ENCODE results near the gene TSPAN3. TPM values are rescaled to one million over a fixed set of nuclear protein-coding genes. Genes with fewer than 3 reads are reported as not detected.

The TSPAN3 gene
- total and polyA plus RNA-seq, 10 of the 15 experiments (the other 5 are each of a cell fraction or from before 2014, with no cell fraction given), result 18.9 to 114 (median 57.2) TPM

GRCh38 chr15:77029166-77030047 lies 41.5 kb downstream of the TSPAN3 start:
- intact Hi-C loops (cut with micrococcal nuclease; ENCODE audit: unreplicated experiment), result loop anchor here (5.0 kb wide), 1 partner anchor 53 kb away; no protein-coding TSS in a partner anchor
- Histone ChIP-seq H3K27me3 (replicated peaks in 1 of 2; ENCODE audit: control insufficient read depth in 2 of 2, insufficient read depth in 2 of 2, low read length in 1 of 2) (no peaks in the 10 kb centered on the region), H3K9ac (ENCODE audit: control insufficient read depth, insufficient read depth, low read length) (no peak overlapping the region), H3K4me1 (ENCODE audit: control insufficient read depth, insufficient read depth, low read length) (no peaks in the 10 kb centered on the region), H3K79me2 (ENCODE audit: control insufficient read depth, insufficient read depth, low read length) (no peaks in the 10 kb centered on the region), H3K4me3 (no peak overlapping the region), H4K20me1 (ENCODE audit: control insufficient read depth, insufficient read depth) (no peaks in the 10 kb centered on the region), H2AFZ (ENCODE audit: control insufficient read depth, low read depth, low read length) (no peak overlapping the region), H3K36me3 (ENCODE audit: control insufficient read depth in 2 of 2, insufficient read depth in 2 of 2, low read length in 1 of 2) (no peaks in the 10 kb centered on the region), H3K27ac (ENCODE audit: control insufficient read depth, insufficient read depth) (no peak overlapping the region), H3K9me3 (replicated peaks; ENCODE audit: control insufficient read depth, insufficient read depth, low read length) (no peaks in the 10 kb centered on the region), H3K4me2 (ENCODE audit: control insufficient read depth, insufficient read depth) (no peak overlapping the region)
- CTCF ChIA-PET, result interaction anchor here (0.6 to 17.4 kb wide), 9 partner anchors 34 to 514 kb away, joined by 3 to 483 read pairs (median 15); no protein-coding TSS in a partner anchor
- SMC1A ChIA-PET (ENCODE audit: uncharacterized antibody, unreplicated experiment), result interaction anchor here (0.7 to 22.2 kb wide), 4 partner anchors 10 to 88 kb away, joined by 3 to 375 read pairs (median 12); no protein-coding TSS in a partner anchor
- DNase-seq (ENCODE audit: low read depth, low spot score), result no peak
- TF ChIP-seq KDM1A (IDR thresholded peaks at IDR 0.05; ENCODE audit: borderline replicate concordance), result no peak
- TF ChIP-seq, protein P1, sequence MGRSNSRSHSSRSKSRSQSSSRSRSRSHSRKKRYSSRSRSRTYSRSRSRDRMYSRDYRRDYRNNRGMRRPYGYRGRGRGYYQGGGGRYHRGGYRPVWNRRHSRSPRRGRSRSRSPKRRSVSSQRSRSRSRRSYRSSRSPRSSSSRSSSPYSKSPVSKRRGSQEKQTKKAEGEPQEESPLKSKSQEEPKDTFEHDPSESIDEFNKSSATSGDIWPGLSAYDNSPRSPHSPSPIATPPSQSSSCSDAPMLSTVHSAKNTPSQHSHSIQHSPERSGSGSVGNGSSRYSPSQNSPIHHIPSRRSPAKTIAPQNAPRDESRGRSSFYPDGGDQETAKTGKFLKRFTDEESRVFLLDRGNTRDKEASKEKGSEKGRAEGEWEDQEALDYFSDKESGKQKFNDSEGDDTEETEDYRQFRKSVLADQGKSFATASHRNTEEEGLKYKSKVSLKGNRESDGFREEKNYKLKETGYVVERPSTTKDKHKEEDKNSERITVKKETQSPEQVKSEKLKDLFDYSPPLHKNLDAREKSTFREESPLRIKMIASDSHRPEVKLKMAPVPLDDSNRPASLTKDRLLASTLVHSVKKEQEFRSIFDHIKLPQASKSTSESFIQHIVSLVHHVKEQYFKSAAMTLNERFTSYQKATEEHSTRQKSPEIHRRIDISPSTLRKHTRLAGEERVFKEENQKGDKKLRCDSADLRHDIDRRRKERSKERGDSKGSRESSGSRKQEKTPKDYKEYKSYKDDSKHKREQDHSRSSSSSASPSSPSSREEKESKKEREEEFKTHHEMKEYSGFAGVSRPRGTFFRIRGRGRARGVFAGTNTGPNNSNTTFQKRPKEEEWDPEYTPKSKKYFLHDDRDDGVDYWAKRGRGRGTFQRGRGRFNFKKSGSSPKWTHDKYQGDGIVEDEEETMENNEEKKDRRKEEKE (IDR thresholded peaks at IDR 0.05), result no peak
- no peak for TF ChIP-seq MEF2B (IDR thresholded peaks at IDR 0.05; ENCODE audit: partially characterized antibody, poor library complexity, severe bottlenecking)
- no peak for TF ChIP-seq EP300 (IDR thresholded peaks at IDR 0.05; ENCODE audit: borderline replicate concordance in 1 of 2, control insufficient read depth in 1 of 2, low read depth in 2 of 2, low read length in 2 of 2)
- no peak for TF ChIP-seq FOXK2 (IDR thresholded peaks at IDR 0.05)
- TF ChIP-seq ATF7 (IDR thresholded peaks at IDR 0.05; ENCODE audit: low read depth), result no peak
- TF ChIP-seq CHD4 (IDR thresholded peaks at IDR 0.05), result no peak
- TF ChIP-seq JUND (IDR thresholded peaks at IDR 0.05; ENCODE audit: low read depth, low read length), result no peak
- TF ChIP-seq MEF2A (IDR thresholded peaks at IDR 0.05; ENCODE audit: insufficient read depth, low read depth, low read length), result no peak
- TF ChIP-seq DPF2 (IDR thresholded peaks at IDR 0.05), result no peak
- TF ChIP-seq TAF1 (IDR thresholded peaks at IDR 0.05; ENCODE audit: borderline replicate concordance, low read depth, low read length), result no peak
- no peak for TF ChIP-seq GABPA (IDR thresholded peaks at IDR 0.05; ENCODE audit: low read depth)
- TF ChIP-seq WRNIP1 (IDR thresholded peaks at IDR 0.05; ENCODE audit: borderline replicate concordance, low read depth, low read length), result no peak
- POLR2A ChIA-PET, result no interaction called here
- in situ Hi-C loops (cut with MboI), result no loop called here
- ATAC-seq, result no peak
- no TSS peak for BruUV-seq (replicated peaks)
- no peak for FAIRE-seq
- RAD21 ChIA-PET (ENCODE audit: unreplicated experiment), result interaction anchor here (1.0 to 9.5 kb wide), 5 partner anchors 13 to 90 kb away, joined by 4 to 189 read pairs (median 6); no protein-coding TSS in a partner anchor
- 81% methylated on average over 21 of the region's 21 CpGs for WGBS (ENCODE audit: insufficient coverage, insufficient replicate concordance, low lambda C conversion rate, missing lambda C conversion rate)
